ENCODE measurements around the gene ENO2. TPM values are rescaled to one million over a fixed set of nuclear protein-coding genes. Genes with fewer than 3 reads are reported as not detected.

The ENO2 gene
- total RNA-seq, 2 experiments from 2014 or later = 315 to 330 TPM

- ChIA-PET CTCF (interaction anchor here (0.9 to 22.8 kb wide), 7 partner anchors 9 to 162 kb away, joined by 3 to 460 read pairs (median 8); partner anchors contain the start of gene SPSB2), POLR2A (interaction anchor here (5.9 to 36.0 kb wide), 3 partner anchors 4 to 19 kb away, joined by 43 to 1266 read pairs (median 1266); partner anchors contain the start of genes ATN1, C12orf57, EMG1 and PHB2)
- DNase-seq (peak; percentile 82), ATAC-seq (peak; percentile 41)
- no peaks in the 10 kb centered on the region for H3K9me3 Mint-ChIP-seq
- peaks cover 57% of the 10 kb centered on the region for H3K4me1 Mint-ChIP-seq (ENCODE audit: low read depth)
- H3K36me3 Mint-ChIP-seq (ENCODE audit: low read depth) = peaks cover 60% of the 10 kb centered on the region
- H3K27ac Mint-ChIP-seq = peak within 1 kb of the TSS; percentile 93
- peak within 1 kb of the TSS; percentile 95 for H3K4me3 Mint-ChIP-seq
- no peak for TF ChIP-seq CTCF (IDR thresholded peaks at IDR 0.05)
- H3K27me3 Mint-ChIP-seq = no peaks in the 10 kb centered on the region
- intact Hi-C loops (cut with micrococcal nuclease) = no loop called here
Measured at GRCh38 chr12:6950811-6951540, 36.6 kb downstream of the ENO2 start, which contains the start of gene PTPN6. Gene PTPN6, plus strand, starts transcription at chr12:6951356. Its CDS starts 157 bp downstream, at chr12:6951513.

GRCh38 chr12:6951551-6952120 is 37.3 kb downstream of the ENO2 start:
- Mint-ChIP-seq H3K27me3 (no peaks in the 10 kb centered on the region), H3K36me3 (ENCODE audit: low read depth) (peaks cover 63% of the 10 kb centered on the region), H3K27ac (peak overlapping the region; percentile 93), H3K9me3 (no peaks in the 10 kb centered on the region), H3K4me1 (ENCODE audit: low read depth) (peaks cover 63% of the 10 kb centered on the region), H3K4me3 (peak overlapping the region; percentile 95)
- ChIA-PET POLR2A (interaction anchor here (1.3 to 36.0 kb wide), 4 partner anchors 3 to 166 kb away, joined by 5 to 1266 read pairs (median 654); partner anchors contain the start of genes ATN1, C12orf57, EMG1 and PHB2), CTCF (interaction anchor here (1.4 to 22.8 kb wide), 5 partner anchors 9 to 60 kb away, joined by 3 to 460 read pairs (median 3); no protein-coding TSS in a partner anchor)
- intact Hi-C loops (cut with micrococcal nuclease) = no loop called here
- ATAC-seq (no peak), DNase-seq (peak; percentile 49)
- TF ChIP-seq CTCF (IDR thresholded peaks at IDR 0.05) = no peak

- ATAC-seq (no peak), DNase-seq (no peak)
- peak overlapping the region; percentile 93 for H3K27ac Mint-ChIP-seq
- H3K4me1 Mint-ChIP-seq (ENCODE audit: low read depth) = peaks cover 63% of the 10 kb centered on the region
- peak overlapping the region; percentile 95 for H3K4me3 Mint-ChIP-seq
- intact Hi-C loops (cut with micrococcal nuclease) = no loop called here
- TF ChIP-seq CTCF (IDR thresholded peaks at IDR 0.05) = no peak
- POLR2A ChIA-PET = interaction anchor here (1.3 to 36.0 kb wide), 4 partner anchors 2 to 165 kb away, joined by 5 to 1266 read pairs (median 654); partner anchors contain the start of genes ATN1, C12orf57, EMG1 and PHB2
- H3K27me3 Mint-ChIP-seq = no peaks in the 10 kb centered on the region
- peaks cover 64% of the 10 kb centered on the region for H3K36me3 Mint-ChIP-seq (ENCODE audit: low read depth)
- no peaks in the 10 kb centered on the region for H3K9me3 Mint-ChIP-seq
- CTCF ChIA-PET = interaction anchor here (1.4 to 22.8 kb wide), 4 partner anchors 8 to 61 kb away, joined by 3 to 460 read pairs (median 3); no protein-coding TSS in a partner anchor
Measured at GRCh38 chr12:6952121-6952862, 37.9 kb downstream of the ENO2 start.

GRCh38 chr12:6952863-6953441 is 38.6 kb downstream of the ENO2 start:
- Mint-ChIP-seq H3K9me3 (no peaks in the 10 kb centered on the region), H3K4me3 (peak overlapping the region; percentile 95), H3K4me1 (ENCODE audit: low read depth) (peaks cover 62% of the 10 kb centered on the region), H3K36me3 (ENCODE audit: low read depth) (peaks cover 67% of the 10 kb centered on the region), H3K27ac (peak overlapping the region; percentile 93), H3K27me3 (no peaks in the 10 kb centered on the region)
- DNase-seq (peak; percentile 48), ATAC-seq (no peak)
- CTCF ChIA-PET = interaction anchor here (1.4 to 22.8 kb wide), 3 partner anchors 7 to 61 kb away, joined by 3 to 460 read pairs (median 3); no protein-coding TSS in a partner anchor
- POLR2A ChIA-PET = interaction anchor here (1.3 to 36.0 kb wide), 4 partner anchors 2 to 165 kb away, joined by 5 to 1266 read pairs (median 654); partner anchors contain the start of genes ATN1, C12orf57, EMG1 and PHB2
- no peak for TF ChIP-seq CTCF (IDR thresholded peaks at IDR 0.05)
- intact Hi-C loops (cut with micrococcal nuclease) = no loop called here
